ENCODE results near the gene SH2D4B. TPM values are rescaled to one million over a fixed set of nuclear protein-coding genes. Genes with fewer than 3 reads are reported as not detected.

SH2D4B gene
- total RNA-seq, 4 donors from 2014 or later, result not detected

- no peak for TF ChIP-seq CTCF (IDR thresholded peaks at IDR 0.05)
- H3K27ac ChIP-seq, result no peak overlapping the region
- no peaks in the 10 kb centered on the region for H3K36me3 ChIP-seq
- no peaks in the 10 kb centered on the region for H3K9me3 ChIP-seq
- 27 to 37% methylated on average over 5 of the region's 5 CpGs for WGBS, 2 donors
- no peak for DNase-seq (ENCODE audit: low spot score in 2 of 2)
- no peak overlapping the region for H3K4me3 ChIP-seq
- no peaks in the 10 kb centered on the region for H3K27me3 ChIP-seq
- no peaks in the 10 kb centered on the region for H3K4me1 ChIP-seq
Observed at GRCh38 chr10:80552151-80552646, 14.5 kb downstream of the SH2D4B start.

- no peaks in the 10 kb centered on the region for H3K36me3 ChIP-seq
- no peaks in the 10 kb centered on the region for H3K4me1 ChIP-seq
- no peaks in the 10 kb centered on the region for H3K27me3 ChIP-seq
- H3K9me3 ChIP-seq, result no peaks in the 10 kb centered on the region
- no peak overlapping the region for H3K4me3 ChIP-seq
- 87% methylated on average over 5 of the region's 5 CpGs for WGBS, 2 donors
- TF ChIP-seq EP300 (IDR thresholded peaks at IDR 0.05), result no peak
- no peak for TF ChIP-seq POLR2A (IDR thresholded peaks at IDR 0.05)
- no peak for TF ChIP-seq CTCF (IDR thresholded peaks at IDR 0.05)
- no peak overlapping the region for H3K27ac ChIP-seq
- no peak for DNase-seq (ENCODE audit: low spot score in 2 of 2)
Observed at GRCh38 chr10:80553436-80553835, 15.7 kb downstream of the SH2D4B start.

GRCh38 chr10:80554050-80554449 is 16.3 kb downstream of the SH2D4B start:
- 63 to 72% methylated on average over 5 of the region's 5 CpGs for WGBS, 2 donors
- Histone ChIP-seq H3K36me3 (no peaks in the 10 kb centered on the region), H3K27me3 (no peaks in the 10 kb centered on the region), H3K27ac (no peak overlapping the region), H3K4me1 (no peaks in the 10 kb centered on the region), H3K9me3 (no peaks in the 10 kb centered on the region), H3K4me3 (no peak overlapping the region)
- TF ChIP-seq CTCF (IDR thresholded peaks at IDR 0.05), result no peak
- TF ChIP-seq EP300 (IDR thresholded peaks at IDR 0.05), result no peak
- TF ChIP-seq POLR2A (IDR thresholded peaks at IDR 0.05), result no peak
- DNase-seq (ENCODE audit: low spot score in 2 of 2), result no peak

GRCh38 chr10:80555415-80555814 is 17.7 kb downstream of the SH2D4B start:
- TF ChIP-seq POLR2A (IDR thresholded peaks at IDR 0.05) (no peak), EP300 (IDR thresholded peaks at IDR 0.05) (no peak), CTCF (IDR thresholded peaks at IDR 0.05) (no peak)
- WGBS, 2 donors, result 65 to 73% methylated on average over 5 of the region's 5 CpGs

GRCh38 chr10:80561950-80562349 is 24.2 kb downstream of the SH2D4B start:
- no peak for TF ChIP-seq POLR2A (IDR thresholded peaks at IDR 0.05)
- no peak for TF ChIP-seq EP300 (IDR thresholded peaks at IDR 0.05)
- TF ChIP-seq CTCF (IDR thresholded peaks at IDR 0.05), result no peak
- no peak for DNase-seq (ENCODE audit: low spot score in 2 of 2)
- no peak overlapping the region for H3K4me3 ChIP-seq
- H3K27me3 ChIP-seq, result no peaks in the 10 kb centered on the region
- H3K27ac ChIP-seq, result no peak overlapping the region
- H3K36me3 ChIP-seq, result no peaks in the 10 kb centered on the region
- H3K9me3 ChIP-seq, result no peaks in the 10 kb centered on the region
- no peaks in the 10 kb centered on the region for H3K4me1 ChIP-seq

More at GRCh38 chr10:80555415-80555814, 17.7 kb downstream of the SH2D4B start:
- Histone ChIP-seq H3K27me3 (no peaks in the 10 kb centered on the region), H3K9me3 (no peaks in the 10 kb centered on the region), H3K4me1 (no peaks in the 10 kb centered on the region), H3K36me3 (no peaks in the 10 kb centered on the region), H3K4me3 (no peak overlapping the region), H3K27ac (no peak overlapping the region)
- DNase-seq (ENCODE audit: low spot score in 2 of 2), result no peak

Measured in tibial nerve (tissue), 4 donors.